Brain microvascular endothelial cell (primary cell): ENCODE data around the gene ZGPAT.
A peak's percentile ranks its signal among the peaks of the same experiment; 100 is the strongest.

Source experiments
- DNase-seq: peaks from one replicate; pipeline ENCODE4 v3.0.0-alpha.2; 2020
- H3K27ac ChIP-seq: fragments of 250-450 bp; sonication (Bioruptor Pico); 2 replicates; pipeline ENCODE4 v1.5.1; 2020; ENCODE audit warnings: mild to moderate bottlenecking, moderate library complexity
- H3K27me3 ChIP-seq: fragments of 250-450 bp; sonication (Bioruptor Pico); replicated peaks from 2 replicates; pipeline ENCODE4 v1.5.1; 2020; ENCODE audit warnings: mild to moderate bottlenecking
- H3K36me3 ChIP-seq: fragments of 250-450 bp; sonication (Bioruptor Pico); replicated peaks from 2 replicates; pipeline ENCODE4 v1.5.1; 2020; ENCODE audit warnings: mild to moderate bottlenecking
- H3K4me3 ChIP-seq: 2 replicates; pipeline ENCODE4 v1.5.1; 2011; ENCODE audit warnings: low read depth, mild to moderate bottlenecking, control low read depth, low read length, moderate library complexity
- in situ Hi-C: cut with HindIII; loops from 2 replicates; pipeline ENCODE4 v1.10.0; 2017; ENCODE audit warnings: low sequenced_read_pairs, low pct_ligation_motif_present
- TF ChIP-seq, protein P1 (sequence below): IDR thresholded peaks from 2 replicates; pipeline ENCODE4 v1.5.1; 2011; ENCODE audit warnings: low read depth, mild to moderate bottlenecking, moderate library complexity, low read length, control low read depth, inconsistent platforms; ENCODE audit errors: missing control alignments

Gene ZGPAT

GRCh38 chr20:63706852-63707557 is 834 bp upstream of the ZGPAT start:
- Histone ChIP-seq H3K27me3 (no peaks in the 10 kb centered on the region), H3K36me3 (peaks cover 40% of the 10 kb centered on the region), H3K4me3 (peak overlapping the region; percentile 80), H3K27ac (peak overlapping the region; percentile 83)
- peak; percentile 50 for DNase-seq
- TF ChIP-seq, protein P1, sequence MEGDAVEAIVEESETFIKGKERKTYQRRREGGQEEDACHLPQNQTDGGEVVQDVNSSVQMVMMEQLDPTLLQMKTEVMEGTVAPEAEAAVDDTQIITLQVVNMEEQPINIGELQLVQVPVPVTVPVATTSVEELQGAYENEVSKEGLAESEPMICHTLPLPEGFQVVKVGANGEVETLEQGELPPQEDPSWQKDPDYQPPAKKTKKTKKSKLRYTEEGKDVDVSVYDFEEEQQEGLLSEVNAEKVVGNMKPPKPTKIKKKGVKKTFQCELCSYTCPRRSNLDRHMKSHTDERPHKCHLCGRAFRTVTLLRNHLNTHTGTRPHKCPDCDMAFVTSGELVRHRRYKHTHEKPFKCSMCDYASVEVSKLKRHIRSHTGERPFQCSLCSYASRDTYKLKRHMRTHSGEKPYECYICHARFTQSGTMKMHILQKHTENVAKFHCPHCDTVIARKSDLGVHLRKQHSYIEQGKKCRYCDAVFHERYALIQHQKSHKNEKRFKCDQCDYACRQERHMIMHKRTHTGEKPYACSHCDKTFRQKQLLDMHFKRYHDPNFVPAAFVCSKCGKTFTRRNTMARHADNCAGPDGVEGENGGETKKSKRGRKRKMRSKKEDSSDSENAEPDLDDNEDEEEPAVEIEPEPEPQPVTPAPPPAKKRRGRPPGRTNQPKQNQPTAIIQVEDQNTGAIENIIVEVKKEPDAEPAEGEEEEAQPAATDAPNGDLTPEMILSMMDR, result peak; percentile 54
- in situ Hi-C loops, result no loop called here

DNA sequence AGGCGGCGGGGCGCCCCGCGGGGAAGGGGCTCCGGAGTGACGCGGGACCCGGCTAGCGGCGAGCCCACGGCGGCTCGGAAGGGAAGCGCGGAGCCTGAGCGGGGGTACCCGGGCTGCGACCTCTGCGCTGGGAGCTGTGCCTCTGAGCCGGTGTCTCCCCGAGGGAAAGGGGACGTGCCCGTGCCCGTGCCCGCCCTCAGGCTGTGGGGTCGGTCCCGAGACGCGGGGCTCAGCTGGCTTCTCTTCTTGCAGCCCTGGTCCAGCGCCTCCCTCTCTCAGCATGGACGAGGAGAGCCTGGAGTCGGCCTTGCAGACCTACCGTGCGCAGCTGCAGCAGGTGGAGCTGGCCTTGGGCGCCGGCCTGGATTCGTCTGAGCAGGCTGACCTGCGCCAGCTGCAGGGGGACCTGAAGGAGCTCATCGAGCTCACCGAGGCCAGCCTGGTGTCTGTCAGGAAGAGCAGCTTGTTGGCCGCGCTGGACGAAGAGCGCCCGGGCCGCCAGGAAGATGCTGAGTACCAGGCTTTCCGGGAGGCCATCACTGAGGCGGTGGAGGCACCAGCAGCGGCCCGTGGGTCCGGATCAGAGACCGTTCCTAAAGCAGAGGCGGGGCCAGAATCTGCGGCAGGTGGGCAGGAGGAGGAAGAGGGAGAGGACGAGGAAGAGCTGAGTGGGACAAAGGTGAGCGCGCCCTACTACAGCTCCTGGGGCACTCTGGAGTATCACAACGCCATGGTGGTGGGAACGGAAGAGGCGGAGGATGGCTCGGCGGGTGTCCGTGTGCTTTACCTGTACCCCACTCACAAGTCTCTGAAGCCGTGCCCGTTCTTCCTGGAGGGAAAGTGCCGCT is 686 bp downstream of the ZGPAT start:
- in situ Hi-C loops, result no loop called here
- H3K36me3 ChIP-seq, result peaks cover 50% of the 10 kb centered on the region
- H3K27me3 ChIP-seq, result no peaks in the 10 kb centered on the region
- no peak for DNase-seq
- H3K4me3 ChIP-seq, result peak overlapping the region; percentile 80
- peak overlapping the region; percentile 83 for H3K27ac ChIP-seq
- TF ChIP-seq, protein P1, result no peak

DNA sequence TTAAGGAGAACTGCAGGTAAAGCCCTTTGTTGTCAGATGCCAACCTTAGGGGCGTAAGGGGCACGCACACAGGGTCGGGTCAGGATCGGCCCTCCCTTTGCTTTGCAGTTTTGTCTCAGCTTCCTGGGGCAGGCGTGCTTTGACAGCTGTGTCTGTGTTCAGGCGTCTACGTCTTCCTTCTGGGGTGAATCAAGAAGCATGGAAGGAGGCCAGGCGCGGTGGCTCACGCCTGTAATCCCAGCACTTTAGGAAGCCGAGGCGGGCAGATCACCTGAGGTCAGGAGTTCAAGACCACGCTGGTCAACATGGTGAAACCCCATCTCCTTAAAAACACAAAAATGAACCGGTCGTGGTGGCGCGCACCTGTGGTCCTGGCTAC is 1.3 kb downstream of the ZGPAT start:
- Histone ChIP-seq H3K27ac (no peak overlapping the region), H3K36me3 (peaks cover 53% of the 10 kb centered on the region), H3K4me3 (peak overlapping the region; percentile 80), H3K27me3 (no peaks in the 10 kb centered on the region)
- TF ChIP-seq, protein P1, result no peak
- DNase-seq, result no peak
- in situ Hi-C loops, result no loop called here

- H3K27ac ChIP-seq, result no peak overlapping the region
- in situ Hi-C loops, result no loop called here
- no peak overlapping the region for H3K4me3 ChIP-seq
- peaks cover 41% of the 10 kb centered on the region for H3K36me3 ChIP-seq
- no peaks in the 10 kb centered on the region for H3K27me3 ChIP-seq
- no peak for DNase-seq
- TF ChIP-seq, protein P1, result no peak
Observed at GRCh38 chr20:63711085-63711645, 3.3 kb downstream of the ZGPAT start.

- TF ChIP-seq, protein P1, result no peak
- Histone ChIP-seq H3K36me3 (peaks cover 39% of the 10 kb centered on the region), H3K27me3 (no peaks in the 10 kb centered on the region), H3K4me3 (no peak overlapping the region), H3K27ac (no peak overlapping the region)
- DNase-seq, result no peak
- in situ Hi-C loops, result no loop called here
Observed at GRCh38 chr20:63712191-63712590, 4.4 kb downstream of the ZGPAT start.
